DMS114 treated with DMSO at 0.1 percent for 48 hours (cell line): ENCODE measurements around the gene RAB40AL.

ENCODE experiments used
- DNase-seq: peaks from one replicate; lab custom pipeline; 2025; ENCODE audit not compliant: unreplicated experiment; lab: John Stamatoyannopoulos, UW

Gene RAB40AL

GRCh38 chrX:102979536-102979935 is 42.5 kb downstream of the RAB40AL start:
- DNase-seq, result no peak

GRCh38 chrX:102983205-102983604 is 46.1 kb downstream of the RAB40AL start:
- no peak for DNase-seq

- no peak for DNase-seq
These were observed 48.1 kb downstream of the RAB40AL start for GRCh38 chrX:102985192-102985591.
